GM12891 (cell line): Measurements from ENCODE around the gene IGFN1.

Source experiments
- DNase-seq: peaks from one replicate; pipeline ENCODE4 v3.0.0; 2011; ENCODE audit warnings: low spot score; ENCODE audit not compliant: insufficient read length
- FAIRE-seq: peaks from 2 replicates; lab custom pipeline; 2011; peaks lifted over from hg19 to GRCh38; lab: Jason Lieb, UNC
- PAX5 ChIP-seq: IDR thresholded peaks from 2 replicates; pipeline ENCODE4 v1.6.1; 2011; ENCODE audit warnings: low read length, moderate library complexity, mild to moderate bottlenecking; ENCODE audit not compliant: insufficient read depth, severe bottlenecking
- POLR2A ChIP-seq: IDR thresholded peaks from 2 replicates; pipeline ENCODE4 v1.6.1; 2011; ENCODE audit warnings: low read depth, low read length, control low read depth
- POLR2AphosphoS5 ChIP-seq: IDR thresholded peaks from 2 replicates; pipeline ENCODE4 v1.6.1; 2011; ENCODE audit warnings: low read depth, low read length, control low read depth
- POU2F2 ChIP-seq: IDR thresholded peaks from 2 replicates; pipeline ENCODE4 v1.6.1; 2011; ENCODE audit warnings: low read depth, mild to moderate bottlenecking, control low read depth, low read length, moderate library complexity
- SPI1 ChIP-seq: IDR thresholded peaks from 2 replicates; pipeline ENCODE4 v1.6.1; 2011; ENCODE audit warnings: low read depth, low read length, control low read depth
- TAF1 ChIP-seq: IDR thresholded peaks from 2 replicates; pipeline ENCODE4 v1.6.1; 2011; ENCODE audit warnings: low read depth, low read length, control low read depth

The IGFN1 gene

GRCh38 chr1:201221201-201221846 is 30.7 kb downstream of the IGFN1 start:
- no peak for DNase-seq
- TF ChIP-seq POLR2A (no peak), POU2F2 (no peak), POLR2AphosphoS5 (no peak), PAX5 (no peak), TAF1 (no peak), SPI1 (no peak)
- FAIRE-seq, result no peak

GRCh38 chr1:201222125-201222524 is 31.5 kb downstream of the IGFN1 start:
- no peak for TF ChIP-seq TAF1
- no peak for TF ChIP-seq SPI1
- no peak for TF ChIP-seq POLR2AphosphoS5
- no peak for TF ChIP-seq PAX5
- no peak for TF ChIP-seq POU2F2
- no peak for TF ChIP-seq POLR2A
- FAIRE-seq, result no peak
- no peak for DNase-seq

- no peak for FAIRE-seq
Observed at GRCh38 chr1:201223852-201224665, 33.4 kb downstream of the IGFN1 start.

GRCh38 chr1:201224666-201225370 is 34.2 kb downstream of the IGFN1 start:
- DNase-seq (no peak), FAIRE-seq (no peak)
- TF ChIP-seq PAX5 (no peak), POLR2A (no peak), SPI1 (no peak), TAF1 (no peak), POLR2AphosphoS5 (no peak), POU2F2 (no peak)

More at GRCh38 chr1:201223852-201224665, 33.4 kb downstream of the IGFN1 start:
- no peak for DNase-seq
- no peak for TF ChIP-seq TAF1
- TF ChIP-seq SPI1, result no peak
- TF ChIP-seq POLR2AphosphoS5, result no peak
- TF ChIP-seq POLR2A, result no peak
- no peak for TF ChIP-seq PAX5
- no peak for TF ChIP-seq POU2F2

GRCh38 chr1:201226178-201226514 is 35.5 kb downstream of the IGFN1 start:
- FAIRE-seq, result no peak
- TF ChIP-seq POLR2AphosphoS5, result no peak
- no peak for TF ChIP-seq POLR2A
- no peak for TF ChIP-seq PAX5

GRCh38 chr1:201226859-201227488 is 36.4 kb downstream of the IGFN1 start:
- TF ChIP-seq POU2F2 (no peak), POLR2A (no peak)
- DNase-seq (no peak), FAIRE-seq (no peak)

More at GRCh38 chr1:201226178-201226514, 35.5 kb downstream of the IGFN1 start:
- DNase-seq, result no peak

- FAIRE-seq (no peak), DNase-seq (no peak)
- TF ChIP-seq POU2F2, result no peak
- TF ChIP-seq PAX5, result no peak
- TF ChIP-seq TAF1, result no peak
- TF ChIP-seq POLR2AphosphoS5, result no peak
- no peak for TF ChIP-seq POLR2A
- TF ChIP-seq SPI1, result no peak
Observed at GRCh38 chr1:201228011-201228983, 37.7 kb downstream of the IGFN1 start.

- no peak for TF ChIP-seq POLR2AphosphoS5
- TF ChIP-seq POLR2A, result no peak
- no peak for TF ChIP-seq POU2F2
- no peak for TF ChIP-seq TAF1
- TF ChIP-seq SPI1, result no peak
- no peak for TF ChIP-seq PAX5
- DNase-seq, result no peak
- FAIRE-seq, result no peak
Observed at GRCh38 chr1:201229095-201229494, 38.5 kb downstream of the IGFN1 start.
